Cardiac muscle cell (in vitro differentiated cells and primary cell): ENCODE measurements around the gene TJP3. TPM values are rescaled to one million over a fixed set of nuclear protein-coding genes. Genes with fewer than 3 reads are reported as not detected.
A peak's percentile ranks its signal among the peaks of the same experiment; 100 is the strongest.

Experiments
- DNase-seq, 2 donors: peaks; one replicate each; pipeline versions ENCODE4 v3.0.0 to v3.0.0-alpha.2; 2010 to 2017; ENCODE audit warnings: low read depth in 1 of 2, low spot score in 1 of 2
- H3K27ac ChIP-seq: fragments of 200-600 bp; sonication (generic); 2 replicates; pipeline ENCODE4 v1.5.1; 2016
- H3K27me3 ChIP-seq: fragments of 200-600 bp; sonication (generic); 2 replicates; pipeline ENCODE4 v1.6.0; 2016; ENCODE audit warnings: control low read depth
- H3K36me3 ChIP-seq: fragments of 200-600 bp; sonication (generic); 2 replicates; pipeline ENCODE4 v1.5.1; 2016; ENCODE audit warnings: control low read depth
- H3K4me1 ChIP-seq: fragments of 200-600 bp; sonication (generic); 2 replicates; pipeline ENCODE4 v1.8.1; 2017; ENCODE audit warnings: low read depth, mild to moderate bottlenecking, mixed run types
- H3K4me3 ChIP-seq: fragments of 200-600 bp; sonication (generic); 2 replicates; pipeline ENCODE4 v1.5.1; 2016; ENCODE audit warnings: mild to moderate bottlenecking
- H3K9me3 ChIP-seq: fragments of 200-600 bp; sonication (generic); 2 replicates; pipeline ENCODE4 v1.5.1; 2017; ENCODE audit warnings: low read depth, mild to moderate bottlenecking, control low read depth
- CTCF ChIP-seq: IDR thresholded peaks from 2 replicates; pipeline ENCODE4 v1.5.1; 2012; ENCODE audit warnings: low read depth, mild to moderate bottlenecking, low read length
- polyA plus RNA-seq: library from polyadenylated mRNA; unstranded; fragments of >200 nt; fragmentation: Nextera tagmentation; extraction: Ambion mirVana; gene quantifications from 2 replicates; pipeline ENCODE4 v1.2.1, GENCODE V29; 2016
- total RNA-seq: library from RNA; depleted of rRNA; stranded (reverse); fragments of >200 nt; gene quantifications from 2 replicates; pipeline ENCODE4 v1.2.3, GENCODE V29; 2016

Gene TJP3
- total and polyA plus RNA-seq, 2 experiments from 2014 or later = 5.0 to 5.2 TPM

- Histone ChIP-seq H3K4me1 (peaks cover 5% of the 10 kb centered on the region), H3K27ac (no peak overlapping the region), H3K36me3 (no peaks in the 10 kb centered on the region), H3K27me3 (no peaks in the 10 kb centered on the region), H3K9me3 (no peaks in the 10 kb centered on the region), H3K4me3 (no peak overlapping the region)
- DNase-seq = no peak
- TF ChIP-seq CTCF = no peak
Observed at GRCh38 chr19:3687393-3687773, 20.8 kb upstream of the TJP3 start.

- no peak for TF ChIP-seq CTCF
- Histone ChIP-seq H3K27ac (no peak overlapping the region), H3K36me3 (no peaks in the 10 kb centered on the region), H3K4me3 (no peak overlapping the region), H3K27me3 (no peaks in the 10 kb centered on the region), H3K9me3 (no peaks in the 10 kb centered on the region), H3K4me1 (peaks cover 5% of the 10 kb centered on the region)
- peak in 1 of 2 donors; percentile 32 for DNase-seq
Observed at GRCh38 chr19:3687774-3688706, 20.1 kb upstream of the TJP3 start.

GRCh38 chr19:3690551-3691371 is 17.4 kb upstream of the TJP3 start:
- no peak for DNase-seq
- Histone ChIP-seq H3K27me3 (no peaks in the 10 kb centered on the region), H3K4me3 (no peak overlapping the region), H3K9me3 (no peaks in the 10 kb centered on the region), H3K36me3 (no peaks in the 10 kb centered on the region), H3K27ac (no peak overlapping the region), H3K4me1 (peaks cover 5% of the 10 kb centered on the region)
- TF ChIP-seq CTCF = no peak

GRCh38 chr19:3691372-3691716 is 16.8 kb upstream of the TJP3 start:
- no peaks in the 10 kb centered on the region for H3K27me3 ChIP-seq
- H3K4me3 ChIP-seq = no peak overlapping the region
- H3K9me3 ChIP-seq = no peaks in the 10 kb centered on the region
- no peak overlapping the region for H3K27ac ChIP-seq
- peaks cover 5% of the 10 kb centered on the region for H3K4me1 ChIP-seq
- DNase-seq = no peak
- no peak for TF ChIP-seq CTCF
- H3K36me3 ChIP-seq = no peaks in the 10 kb centered on the region

GRCh38 chr19:3691726-3692125 is 16.5 kb upstream of the TJP3 start:
- Histone ChIP-seq H3K4me3 (no peak overlapping the region), H3K36me3 (no peaks in the 10 kb centered on the region), H3K27ac (no peak overlapping the region), H3K27me3 (no peaks in the 10 kb centered on the region), H3K4me1 (peaks cover 5% of the 10 kb centered on the region), H3K9me3 (no peaks in the 10 kb centered on the region)
- no peak for TF ChIP-seq CTCF
- no peak for DNase-seq
